B cell (primary cell): ENCODE measurements around the gene ETFB. TPM values are rescaled to one million over a fixed set of nuclear protein-coding genes. Genes with fewer than 3 reads are reported as not detected.
A peak's percentile ranks its signal among the peaks of the same experiment; 100 is the strongest.

Source experiments
- ATAC-seq: fragments of 200-7000 bp; cut with Tn5 transposase; one replicate; pipeline ENCODE4 v1.10.0; 2021; ENCODE audit warnings: low read depth, mild to moderate bottlenecking, moderate number of reproducible peaks, moderate library complexity
- CTCF ChIA-PET: fragments of 350-600 bp; sonication (Branson Sonifier 250); formaldehyde crosslinking; loops from one replicate; lab custom pipeline; 2021; ENCODE audit warnings: antibody characterized with exemption, inconsistent platforms; lab: Charles Lee
- POLR2A ChIA-PET: fragments of 350-600 bp; sonication (Branson Sonifier 250); formaldehyde crosslinking; loops from one replicate; lab custom pipeline; 2021; ENCODE audit warnings: antibody characterized with exemption; lab: Charles Lee
- DNase-seq: peaks from one replicate; pipeline ENCODE4 v3.0.0; 2013
- H2AFZ ChIP-seq: 2 replicates; pipeline ENCODE4 v1.6.1; 2012; ENCODE audit warnings: mild to moderate bottlenecking, low read depth, low read length; ENCODE audit not compliant: insufficient read depth, poor library complexity, severe bottlenecking
- H3K27ac ChIP-seq, 2 donors: 1 replicate in 1 of 2; 2 replicates in 1 of 2; pipeline ENCODE4 v1.5.1; 2012 to 2013; ENCODE audit warnings: low read length in 2 of 2, mild to moderate bottlenecking in 2 of 2, moderate library complexity in 1 of 2
- H3K27me3 ChIP-seq, 4 experiments: fragments of 200-600 bp in 1 of 4; sonication (generic) in 1 of 4; replicated peaks in 1 of 4; 1 replicate in 2 of 4; 2 replicates in 2 of 4; pipeline versions ENCODE4 v1.6.1 to v1.7.0; 2013 to 2016; ENCODE audit warnings: low read length in 3 of 4, mild to moderate bottlenecking in 2 of 4, mixed read lengths in 1 of 4, moderate library complexity in 1 of 4; ENCODE audit not compliant: insufficient read depth in 4 of 4, control insufficient read depth in 3 of 4; ENCODE audit errors: control extremely low read depth in 1 of 4
- H3K36me3 ChIP-seq, 2 experiments: replicated peaks in 1 of 2; 1 replicate in 1 of 2; 2 replicates in 1 of 2; pipeline versions ENCODE4 v1.6.1 to v1.7.1; 2013; ENCODE audit warnings: low read length in 1 of 2; ENCODE audit not compliant: insufficient read depth in 2 of 2, control insufficient read depth in 1 of 2; ENCODE audit errors: control extremely low read depth in 1 of 2, extremely low read depth in 1 of 2
- H3K4me1 ChIP-seq, 2 donors: fragments of 200-600 bp in 1 of 2; sonication (generic) in 1 of 2; 1 replicate in 1 of 2; 2 replicates in 1 of 2; pipeline versions ENCODE4 v1.5.1 to v1.6.1; 2013 to 2017; ENCODE audit warnings: low read length in 2 of 2; ENCODE audit not compliant: control insufficient read depth in 2 of 2, insufficient read depth in 2 of 2
- H3K4me2 ChIP-seq: replicated peaks from 2 replicates; pipeline ENCODE3; 2012; ENCODE audit warnings: mild to moderate bottlenecking, low read depth, low read length; ENCODE audit not compliant: poor library complexity, severe bottlenecking
- H3K4me3 ChIP-seq, 5 experiments: fragments of 200-600 bp in 1 of 5; sonication (generic) in 1 of 5; 1 replicate in 3 of 5; 2 replicates in 2 of 5; pipeline versions ENCODE4 v1.5.1 to v1.7.0; 2011 to 2016; ENCODE audit warnings: low read length in 4 of 5, mild to moderate bottlenecking in 4 of 5, low read depth in 2 of 5, control low read depth in 1 of 5, moderate library complexity in 1 of 5; ENCODE audit not compliant: insufficient read depth in 1 of 5; ENCODE audit errors: control extremely low read depth in 1 of 5, extremely low read depth in 1 of 5
- H3K79me2 ChIP-seq: fragments of 200-600 bp; sonication (generic); one replicate; pipeline ENCODE4 v1.6.0; 2016; ENCODE audit warnings: low read length; ENCODE audit not compliant: control insufficient read depth, insufficient read depth
- H3K9ac ChIP-seq: fragments of 200-600 bp; sonication (generic); 2 replicates; pipeline ENCODE4 v1.6.1; 2017; ENCODE audit warnings: mild to moderate bottlenecking, low read length, moderate library complexity
- H3K9me3 ChIP-seq, 3 donors: one replicate each; pipeline versions ENCODE4 v1.6.1 to v1.7.1; 2013; ENCODE audit warnings: low read length in 2 of 3; ENCODE audit not compliant: control insufficient read depth in 2 of 3, insufficient read depth in 1 of 3; ENCODE audit errors: control extremely low read depth in 1 of 3
- H4K20me1 ChIP-seq: 2 replicates; pipeline ENCODE4 v1.6.0; 2012; ENCODE audit warnings: mild to moderate bottlenecking, low read length; ENCODE audit not compliant: insufficient read depth, control insufficient read depth, poor library complexity, severe bottlenecking
- H3K27ac Mint-ChIP-seq: one replicate; pipeline ENCODE4 v1.8.0; 2021; ENCODE audit warnings: mixed read lengths
- H3K27me3 Mint-ChIP-seq: one replicate; pipeline ENCODE4 v1.8.0; 2021; ENCODE audit warnings: mixed read lengths
- H3K4me1 Mint-ChIP-seq: one replicate; pipeline ENCODE4 v1.8.0; 2021; ENCODE audit warnings: mixed read lengths
- H3K4me3 Mint-ChIP-seq: one replicate; pipeline ENCODE4 v1.8.0; 2021; ENCODE audit warnings: mixed read lengths
- H3K9me3 Mint-ChIP-seq: one replicate; pipeline ENCODE4 v1.8.0; 2022; ENCODE audit warnings: mixed read lengths; ENCODE audit not compliant: insufficient read depth
- EZH2 ChIP-seq: IDR thresholded peaks from 2 replicates; pipeline ENCODE4 v1.6.1; 2012; ENCODE audit warnings: borderline replicate concordance, low read depth, mild to moderate bottlenecking, moderate library complexity, low read length; ENCODE audit not compliant: insufficient read depth, poor library complexity, severe bottlenecking
- WGBS: methylation state at CpG from one replicate; pipeline ENCODE4 v1.1.5; 2013; ENCODE audit warnings: missing lambda C conversion rate; ENCODE audit not compliant: insufficient coverage; 5-methylcytosine and 5-hydroxymethylcytosine counted together
- intact Hi-C: fragments of 100-400 bp; cut with micrococcal nuclease; formaldehyde crosslinking; loops from one replicate; pipeline ENCODE4 v1.10.0; 2022
- polyA plus RNA-seq: library from polyadenylated mRNA; depleted of rRNA; stranded (reverse); fragments of >200 nt; gene quantifications from 2 replicates; pipeline ENCODE4 v1.2.3, GENCODE V29; 2012
- total RNA-seq, 2 donors: library from RNA; stranded (reverse); fragments of 120-200 nt in 1 of 2; gene quantifications; 1 replicate in 1 of 2; 2 replicates in 1 of 2; pipeline versions ENCODE4 v1.2.3 to v1.2.4, GENCODE V29; 2013 to 2022
- TF ChIP-seq, protein P1 (sequence below): fragments of 200-600 bp; IDR thresholded peaks from one replicate; pipeline ENCODE4 v1.8.0; 2022; ENCODE audit warnings: antibody characterized with exemption, mild to moderate bottlenecking

The ETFB gene
- total and polyA plus RNA-seq, 2 donors (not counting 1 experiment from before 2014, with no cell fraction given), result 33.3 to 76.5 TPM

DNA sequence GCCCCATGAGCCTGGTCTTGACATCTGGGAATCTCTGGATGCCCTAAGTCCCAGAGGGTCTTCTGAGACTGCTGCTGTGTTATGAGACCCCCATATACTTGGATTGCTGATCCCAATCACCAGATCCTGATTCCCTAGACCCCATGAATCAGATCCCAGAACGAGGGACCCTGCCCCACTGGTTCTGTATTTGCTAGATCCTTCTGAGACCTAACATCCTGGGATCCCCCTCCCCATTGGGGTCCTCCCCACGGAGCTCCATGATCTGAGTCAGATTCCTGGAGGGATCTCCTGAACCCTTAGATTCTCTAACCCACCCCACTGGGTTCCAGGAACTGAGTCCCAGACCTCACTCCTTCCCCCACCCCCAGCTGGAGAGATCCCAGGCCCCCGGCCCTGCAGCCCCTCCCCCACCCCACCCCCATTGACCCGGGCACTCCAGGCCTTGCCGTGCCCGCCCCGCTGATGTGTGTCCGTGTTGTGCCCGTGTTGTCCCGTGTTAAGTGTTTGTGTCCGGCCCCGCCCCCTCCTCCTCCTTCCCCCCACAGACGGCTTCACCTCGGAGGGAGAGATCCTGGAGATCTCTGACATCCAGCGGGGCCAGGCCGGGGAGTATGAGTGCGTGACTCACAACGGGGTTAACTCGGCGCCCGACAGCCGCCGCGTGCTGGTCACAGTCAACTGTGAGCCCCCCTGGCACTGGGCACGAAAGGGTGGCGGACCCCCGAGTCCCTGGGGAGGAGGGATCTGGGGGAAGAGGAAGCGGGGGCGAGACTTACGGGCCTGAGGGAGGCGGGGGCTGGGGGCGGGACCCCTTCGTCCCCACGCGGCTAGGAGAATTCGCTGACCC, 39.7 kb downstream of the ETFB start:
- H4K20me1 ChIP-seq, result no peaks in the 10 kb centered on the region
- ChIA-PET POLR2A (no interaction called here), CTCF (no interaction called here)
- DNase-seq (no peak), ATAC-seq (no peak)
- no peak overlapping the region for H3K9ac ChIP-seq
- peaks cover 0 to 59% (median 29%) of the 10 kb centered on the region in 4 experiments for H3K27me3 ChIP-seq
- H3K4me3 Mint-ChIP-seq, result peak overlapping the region; percentile 23
- WGBS, result 15% methylated on average over 29 of the region's 36 CpGs
- H3K79me2 ChIP-seq, result no peaks in the 10 kb centered on the region
- no peak overlapping the region for H3K4me3 ChIP-seq
- peaks cover 11% of the 10 kb centered on the region for H3K4me1 Mint-ChIP-seq
- H3K27ac ChIP-seq, result no peak overlapping the region
- no peak for TF ChIP-seq EZH2
- TF ChIP-seq, protein P1, sequence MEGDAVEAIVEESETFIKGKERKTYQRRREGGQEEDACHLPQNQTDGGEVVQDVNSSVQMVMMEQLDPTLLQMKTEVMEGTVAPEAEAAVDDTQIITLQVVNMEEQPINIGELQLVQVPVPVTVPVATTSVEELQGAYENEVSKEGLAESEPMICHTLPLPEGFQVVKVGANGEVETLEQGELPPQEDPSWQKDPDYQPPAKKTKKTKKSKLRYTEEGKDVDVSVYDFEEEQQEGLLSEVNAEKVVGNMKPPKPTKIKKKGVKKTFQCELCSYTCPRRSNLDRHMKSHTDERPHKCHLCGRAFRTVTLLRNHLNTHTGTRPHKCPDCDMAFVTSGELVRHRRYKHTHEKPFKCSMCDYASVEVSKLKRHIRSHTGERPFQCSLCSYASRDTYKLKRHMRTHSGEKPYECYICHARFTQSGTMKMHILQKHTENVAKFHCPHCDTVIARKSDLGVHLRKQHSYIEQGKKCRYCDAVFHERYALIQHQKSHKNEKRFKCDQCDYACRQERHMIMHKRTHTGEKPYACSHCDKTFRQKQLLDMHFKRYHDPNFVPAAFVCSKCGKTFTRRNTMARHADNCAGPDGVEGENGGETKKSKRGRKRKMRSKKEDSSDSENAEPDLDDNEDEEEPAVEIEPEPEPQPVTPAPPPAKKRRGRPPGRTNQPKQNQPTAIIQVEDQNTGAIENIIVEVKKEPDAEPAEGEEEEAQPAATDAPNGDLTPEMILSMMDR, result no peak
- no peak overlapping the region for H3K27ac Mint-ChIP-seq
- peaks cover 0 to 26% (median 3%) of the 10 kb centered on the region in 3 donors for H3K9me3 ChIP-seq
- intact Hi-C loops, result no loop called here
- peaks cover 2% of the 10 kb centered on the region for H3K9me3 Mint-ChIP-seq
- H3K36me3 ChIP-seq, result no peaks in the 10 kb centered on the region
- peak overlapping the region; percentile 69 for H3K4me2 ChIP-seq
- H2AFZ ChIP-seq, result peak overlapping the region; percentile 23
- H3K27me3 Mint-ChIP-seq, result peaks cover 68% of the 10 kb centered on the region
- peaks cover 12 to 20% of the 10 kb centered on the region in 2 donors for H3K4me1 ChIP-seq
